GM18507 (cell line): ENCODE results near the gene ZBTB18.
"Not testable (repeated sequence)": the region's sequence is repeated elsewhere in the genome, so short reads cannot be mapped to it uniquely, and the experiment has no call there.

ENCODE experiments used
- DNase-seq: peaks from one replicate; pipeline ENCODE4 v3.0.0; 2011; ENCODE audit warnings: low read depth; ENCODE audit not compliant: insufficient read length; ENCODE audit errors: extremely low spot score
- FAIRE-seq: peaks from 2 replicates; lab custom pipeline; 2011; peaks lifted over from hg19 to GRCh38; lab: Jason Lieb, UNC

The ZBTB18 gene

DNA sequence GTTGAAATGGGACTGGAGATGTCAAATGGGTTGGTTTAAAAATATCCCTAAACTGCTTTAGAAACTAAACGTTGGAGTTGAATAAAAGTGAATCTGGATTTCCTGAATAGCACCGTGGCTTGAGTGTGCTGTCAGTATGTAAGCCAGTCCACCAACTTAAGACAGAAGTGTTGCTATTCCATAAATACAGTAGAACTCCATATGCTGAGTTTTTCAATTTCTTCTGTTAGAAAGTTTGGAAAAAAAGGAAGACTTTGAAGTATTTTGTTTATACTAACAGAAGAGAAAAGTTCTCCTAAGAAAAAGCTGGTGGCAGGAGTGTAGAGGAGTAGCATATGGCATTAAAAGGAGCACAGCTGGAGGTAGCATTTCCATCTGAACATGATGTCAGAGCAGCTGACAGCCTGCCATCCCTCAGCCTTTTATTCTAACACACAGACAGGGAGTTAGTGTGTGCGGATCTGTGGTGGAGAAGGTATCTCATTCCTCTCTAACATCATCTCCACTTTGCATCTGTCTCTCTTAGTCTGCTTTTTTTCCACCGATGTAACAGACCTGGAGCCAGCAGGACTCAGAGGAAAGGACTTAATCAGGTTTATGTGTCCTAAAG, at the start of gene ZBTB18:
Gene ZBTB18 (plus strand): TSS at position 449 of the 610 bp plus-strand sequence. CDS start 149 bp downstream, at position 598.
- no peak for DNase-seq
- FAIRE-seq, result peak; percentile 35

- FAIRE-seq (no peak), DNase-seq (no peak)
Observed at GRCh38 chr1:244002721-244003120, 48.4 kb upstream of the ZBTB18 start.

GRCh38 chr1:244005455-244005854, 45.6 kb upstream of the ZBTB18 start:
- no peak for FAIRE-seq
- DNase-seq, result no peak

GRCh38 chr1:244006381-244006901, 44.6 kb upstream of the ZBTB18 start:
- no peak for DNase-seq
- FAIRE-seq, result no peak

DNA sequence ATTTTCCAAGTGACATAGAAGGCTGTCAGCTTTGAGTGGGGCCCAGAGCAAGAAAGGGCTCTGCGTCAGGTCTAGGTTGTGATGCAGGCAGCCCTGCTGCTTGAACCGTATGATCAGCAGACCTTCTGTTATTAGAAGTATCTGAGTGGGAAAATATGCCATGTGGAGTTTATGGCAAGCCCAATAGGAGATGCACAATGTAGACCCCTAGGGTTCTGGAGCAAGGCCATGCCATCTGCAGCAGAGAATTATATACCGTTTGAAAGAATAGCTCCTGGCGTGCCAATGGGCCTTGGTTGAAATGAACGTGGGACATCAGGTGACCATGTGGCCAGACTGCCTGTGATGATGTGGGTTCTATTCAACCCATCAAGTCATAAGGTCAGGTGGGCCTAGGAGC, 44.1 kb upstream of the ZBTB18 start:
- DNase-seq (no peak), FAIRE-seq (no peak)

DNA sequence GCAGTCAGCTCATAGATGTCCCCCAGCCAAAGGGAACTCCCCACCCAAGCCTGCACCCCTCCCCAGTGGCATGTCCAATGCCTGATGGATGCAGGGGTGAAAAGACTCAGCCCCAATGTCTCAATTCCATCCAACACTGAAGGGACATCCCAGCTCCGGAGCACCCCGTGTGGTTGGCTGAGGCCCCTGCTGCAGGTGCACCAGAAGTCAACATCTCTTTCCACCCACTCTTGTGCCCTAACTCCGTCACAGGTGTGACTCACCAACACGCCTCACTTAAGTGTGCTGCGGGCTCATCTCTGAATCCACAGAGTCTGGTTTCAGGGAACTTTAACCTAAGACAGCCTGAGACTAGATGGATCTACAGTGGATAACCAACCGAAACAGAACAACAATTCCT, 40.9 kb upstream of the ZBTB18 start:
- DNase-seq, result no peak

GRCh38 chr1:244010703-244011123, 40.4 kb upstream of the ZBTB18 start:
- no peak for DNase-seq
- no peak for FAIRE-seq

More for the DNA sequence above, 40.9 kb upstream of the ZBTB18 start:
- FAIRE-seq, result no peak

DNA sequence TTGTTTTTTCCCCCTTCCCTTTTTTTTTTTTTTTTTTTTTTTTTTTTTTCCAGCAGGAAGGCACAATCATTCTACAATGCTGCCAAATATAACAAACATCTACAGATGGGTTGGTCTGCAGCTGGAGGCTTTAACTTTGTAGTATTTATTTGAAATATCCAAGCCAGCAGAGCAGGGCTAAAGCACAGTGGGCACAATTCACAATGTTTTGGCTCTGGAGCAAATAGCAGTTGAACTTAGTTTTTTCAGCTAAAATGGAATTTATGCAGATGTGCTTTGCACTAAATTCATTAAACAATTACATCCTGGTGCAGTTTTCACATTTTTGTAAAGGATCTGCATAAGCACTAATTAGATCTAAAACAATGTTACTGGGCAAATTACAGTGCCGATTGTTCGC, 39.8 kb upstream of the ZBTB18 start:
- DNase-seq (no peak), FAIRE-seq (no peak)

DNA sequence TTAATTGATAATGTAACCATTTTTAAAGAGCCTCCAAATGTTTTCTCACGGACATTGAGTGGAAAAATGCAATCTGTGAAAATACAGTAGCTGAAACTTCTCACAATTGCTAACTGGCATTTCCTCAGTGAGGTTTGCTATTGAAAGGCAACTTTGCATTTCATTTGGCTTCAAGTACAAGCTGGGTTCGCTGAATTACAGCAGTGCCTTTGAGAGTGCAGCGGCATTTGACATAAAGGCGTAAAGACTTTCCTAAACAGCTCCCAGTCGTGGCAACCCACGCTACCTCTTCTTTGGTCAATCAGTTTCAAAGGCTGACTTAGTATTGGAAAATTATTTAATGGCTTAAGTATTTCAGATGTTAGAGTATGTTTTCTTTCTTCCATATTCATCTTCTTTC, 39.3 kb upstream of the ZBTB18 start:
- DNase-seq (no peak), FAIRE-seq (no peak)

- DNase-seq, result no peak
- no peak for FAIRE-seq
Observed at GRCh38 chr1:244012202-244012601, 38.9 kb upstream of the ZBTB18 start.

DNA sequence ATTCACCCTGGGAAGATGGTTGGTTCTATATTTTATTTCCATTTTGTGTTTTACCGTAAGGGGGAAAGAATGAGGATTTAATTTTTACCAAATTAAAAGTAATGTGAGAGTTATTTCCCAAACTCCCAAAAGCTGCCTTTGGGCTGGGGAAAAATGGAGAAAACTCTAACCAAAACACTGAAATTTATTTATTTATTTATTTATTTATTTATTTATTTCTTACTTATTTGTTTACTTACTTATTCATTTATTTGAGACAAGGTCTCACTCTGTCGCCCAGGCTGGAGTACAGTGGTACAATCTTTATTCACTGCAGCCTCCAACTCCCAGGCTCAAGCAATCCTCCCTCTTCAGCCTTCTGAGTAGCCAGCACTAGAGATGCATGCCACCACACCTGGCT, 38.0 kb upstream of the ZBTB18 start:
- FAIRE-seq (no peak), DNase-seq (no peak)

GRCh38 chr1:244014862-244015261, 36.2 kb upstream of the ZBTB18 start:
- not testable (repeated sequence) for FAIRE-seq, DNase-seq

DNA sequence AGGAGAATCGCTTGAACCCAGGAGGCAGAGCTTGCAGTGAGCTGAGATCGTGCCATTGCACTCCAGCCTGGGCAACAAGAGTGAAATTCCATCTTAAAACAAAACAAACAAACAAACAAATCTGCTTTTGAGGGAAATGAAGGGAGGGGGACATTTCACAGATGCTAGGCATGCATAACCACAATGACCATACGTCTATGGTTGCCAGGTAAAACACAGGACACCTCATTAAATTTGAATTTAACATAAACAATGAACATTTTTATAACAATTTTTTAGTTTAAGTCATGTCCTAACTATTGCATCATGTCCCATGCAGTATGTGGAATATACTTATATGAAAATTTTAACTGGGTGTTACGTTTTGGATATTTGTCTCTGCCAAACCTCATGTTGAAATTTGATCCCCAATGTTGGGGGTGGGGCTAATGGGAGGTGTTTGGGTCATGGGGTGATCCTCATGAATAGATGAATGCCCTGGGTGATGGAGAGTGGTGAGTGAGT, 31.0 kb upstream of the ZBTB18 start:
- no peak for FAIRE-seq

DNA sequence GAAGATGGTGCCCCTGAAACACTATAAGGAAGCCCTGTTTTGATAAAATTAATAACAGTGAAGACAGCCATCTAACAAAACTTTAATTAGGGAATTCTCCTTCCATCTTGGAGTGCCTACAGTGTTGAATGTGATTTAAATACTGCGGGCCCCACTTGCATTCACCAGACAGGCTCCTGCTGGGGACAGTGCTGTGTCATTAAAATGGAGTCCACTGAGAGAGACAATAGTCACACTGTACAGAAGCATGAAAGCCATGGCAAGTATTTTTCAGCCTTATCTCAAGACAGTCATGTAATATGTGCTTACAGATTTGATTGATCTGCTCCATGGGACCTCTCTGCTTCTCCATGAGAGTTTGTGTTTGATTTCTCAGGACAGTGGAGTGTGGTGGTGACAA, 29.7 kb upstream of the ZBTB18 start:
- FAIRE-seq (no peak), DNase-seq (no peak)

More for the DNA sequence above, 31.0 kb upstream of the ZBTB18 start:
- DNase-seq, result no peak

DNA sequence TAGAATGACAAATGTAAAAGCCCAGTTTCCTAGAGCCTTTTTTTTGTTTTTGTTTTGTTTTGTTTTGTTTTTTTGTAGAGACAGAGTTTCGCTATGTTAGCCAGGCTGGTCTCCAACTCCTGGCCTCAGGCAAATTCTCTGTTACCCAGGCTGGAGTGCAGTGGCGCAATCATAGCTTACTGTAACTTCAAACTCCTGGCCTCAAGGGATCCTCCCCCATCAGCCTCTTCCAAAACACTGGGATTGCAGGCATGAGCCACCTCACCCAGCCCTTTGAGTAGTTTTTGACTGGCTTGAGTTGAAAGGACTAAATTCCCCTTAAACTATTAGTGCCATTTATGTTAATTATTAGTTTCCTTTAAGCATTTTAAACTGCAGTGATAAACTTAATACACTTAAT, 28.8 kb upstream of the ZBTB18 start:
- no peak for DNase-seq
- FAIRE-seq, result no peak

GRCh38 chr1:244022864-244023440, 28.1 kb upstream of the ZBTB18 start:
- no peak for DNase-seq
- FAIRE-seq, result no peak

DNA sequence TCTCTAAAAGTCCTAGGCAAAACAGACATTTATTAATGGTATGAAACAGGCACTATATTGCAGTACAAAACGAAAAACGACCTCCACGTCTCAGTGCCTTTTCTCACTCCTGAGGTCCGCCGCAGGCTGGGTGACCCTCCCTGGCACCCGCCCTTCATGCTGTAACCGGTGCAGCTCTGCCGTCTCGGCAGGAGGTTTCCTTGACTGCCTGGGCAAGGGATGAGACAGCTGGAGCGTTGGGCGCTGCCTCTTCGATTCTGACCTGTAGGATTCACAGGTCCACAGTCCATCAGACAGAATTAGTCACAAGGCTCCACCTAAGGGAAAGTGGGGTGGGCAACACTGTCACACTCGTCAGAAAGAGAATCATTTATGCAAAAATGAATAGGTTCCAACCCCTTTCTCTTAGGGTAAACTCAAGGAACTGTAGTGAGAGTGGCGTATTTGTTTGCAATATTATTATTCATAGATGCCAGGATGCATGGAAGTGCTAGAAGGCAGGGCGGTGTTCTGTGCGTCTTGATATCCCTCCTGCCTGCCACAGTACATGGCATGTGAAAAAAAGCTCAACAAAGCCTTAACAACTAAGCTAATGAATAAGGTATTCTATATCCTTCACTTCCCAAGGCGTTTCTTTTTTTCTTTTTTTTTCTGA, 23.5 kb upstream of the ZBTB18 start:
- no peak for DNase-seq
- FAIRE-seq, result no peak

DNA sequence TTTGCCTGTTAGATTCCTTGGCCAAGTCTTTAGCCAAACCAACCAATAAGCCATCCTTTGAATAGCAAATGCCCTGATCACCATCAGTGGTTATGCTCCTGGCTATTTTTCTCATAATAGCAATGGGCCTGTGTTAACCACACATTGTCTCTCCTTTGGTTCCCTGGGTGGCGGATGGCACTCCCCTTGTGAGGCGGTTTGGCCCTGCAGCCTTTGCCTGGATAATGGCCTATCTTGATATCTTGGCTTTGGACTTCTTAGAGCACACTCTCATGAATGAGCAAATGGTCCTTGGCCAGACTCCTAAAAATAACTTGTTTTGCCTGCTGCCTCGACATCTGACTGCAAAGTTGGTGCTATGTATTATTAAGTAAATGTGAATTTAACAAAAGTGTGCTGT, 22.4 kb upstream of the ZBTB18 start:
- FAIRE-seq, result no peak
- no peak for DNase-seq

GRCh38 chr1:244029124-244029523, 22.0 kb upstream of the ZBTB18 start:
- no peak for DNase-seq
- FAIRE-seq, result no peak

- FAIRE-seq (no peak), DNase-seq (no peak)
Observed at GRCh38 chr1:244030481-244031040, 20.5 kb upstream of the ZBTB18 start.
